ENCODE results near the gene BRD4.
A peak's percentile ranks its signal among the peaks of the same experiment; 100 is the strongest.

Gene BRD4

DNA sequence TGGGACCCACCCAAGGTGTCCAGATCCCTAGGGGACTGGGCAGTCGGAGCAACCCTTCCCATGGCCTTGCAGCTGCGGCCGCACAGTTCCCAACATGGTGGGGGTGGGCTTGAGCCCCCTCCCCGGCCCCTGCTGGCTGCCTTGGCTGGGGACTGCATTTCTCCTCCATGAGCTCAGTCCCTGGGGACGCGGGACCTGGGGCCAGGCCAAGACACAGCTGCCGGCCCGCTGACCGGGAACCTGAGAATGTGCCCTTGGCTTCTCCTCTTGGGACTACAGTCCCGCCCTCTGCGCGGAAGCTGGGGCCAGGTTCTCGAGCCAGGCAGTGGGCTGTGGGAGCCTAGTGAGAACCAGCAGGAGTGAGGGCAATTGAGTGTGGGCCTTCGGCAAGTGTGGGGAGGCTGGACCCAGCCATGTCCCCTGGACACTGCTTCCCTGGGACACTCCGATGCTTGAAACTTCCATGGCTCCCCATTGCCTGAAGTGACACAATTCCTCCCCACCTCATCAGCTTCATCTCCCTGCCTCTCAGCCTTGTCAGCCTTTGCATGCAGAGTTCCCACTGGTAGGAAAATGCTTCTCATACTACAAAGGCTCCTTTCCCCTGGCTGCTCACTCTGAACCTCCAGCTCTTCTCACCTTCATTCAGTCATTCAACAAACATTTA, 118.5 kb downstream of the BRD4 start:
- Histone ChIP-seq H3K27me3 (no peaks in the 10 kb centered on the region), H3K4me3 (no peak overlapping the region), H3K4me1 (peaks cover 0 to 74% (median 46%) of the 10 kb centered on the region in 4 donors), H3K36me3 (no peaks in the 10 kb centered on the region), H3K9me3 (no peaks in the 10 kb centered on the region), H3K27ac (peak overlapping the region; percentile 84 to 86)
- TF ChIP-seq, protein P1, sequence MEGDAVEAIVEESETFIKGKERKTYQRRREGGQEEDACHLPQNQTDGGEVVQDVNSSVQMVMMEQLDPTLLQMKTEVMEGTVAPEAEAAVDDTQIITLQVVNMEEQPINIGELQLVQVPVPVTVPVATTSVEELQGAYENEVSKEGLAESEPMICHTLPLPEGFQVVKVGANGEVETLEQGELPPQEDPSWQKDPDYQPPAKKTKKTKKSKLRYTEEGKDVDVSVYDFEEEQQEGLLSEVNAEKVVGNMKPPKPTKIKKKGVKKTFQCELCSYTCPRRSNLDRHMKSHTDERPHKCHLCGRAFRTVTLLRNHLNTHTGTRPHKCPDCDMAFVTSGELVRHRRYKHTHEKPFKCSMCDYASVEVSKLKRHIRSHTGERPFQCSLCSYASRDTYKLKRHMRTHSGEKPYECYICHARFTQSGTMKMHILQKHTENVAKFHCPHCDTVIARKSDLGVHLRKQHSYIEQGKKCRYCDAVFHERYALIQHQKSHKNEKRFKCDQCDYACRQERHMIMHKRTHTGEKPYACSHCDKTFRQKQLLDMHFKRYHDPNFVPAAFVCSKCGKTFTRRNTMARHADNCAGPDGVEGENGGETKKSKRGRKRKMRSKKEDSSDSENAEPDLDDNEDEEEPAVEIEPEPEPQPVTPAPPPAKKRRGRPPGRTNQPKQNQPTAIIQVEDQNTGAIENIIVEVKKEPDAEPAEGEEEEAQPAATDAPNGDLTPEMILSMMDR (IDR thresholded peaks at IDR 0.05), result no peak
- intact Hi-C loops (cut with DNase I; ENCODE audit: low total_unique reads), result loop anchor here (5.0 kb wide), 1 partner anchor 33 kb away; no protein-coding TSS in a partner anchor
- DNase-seq, result peak; percentile 88 to 97

DNA sequence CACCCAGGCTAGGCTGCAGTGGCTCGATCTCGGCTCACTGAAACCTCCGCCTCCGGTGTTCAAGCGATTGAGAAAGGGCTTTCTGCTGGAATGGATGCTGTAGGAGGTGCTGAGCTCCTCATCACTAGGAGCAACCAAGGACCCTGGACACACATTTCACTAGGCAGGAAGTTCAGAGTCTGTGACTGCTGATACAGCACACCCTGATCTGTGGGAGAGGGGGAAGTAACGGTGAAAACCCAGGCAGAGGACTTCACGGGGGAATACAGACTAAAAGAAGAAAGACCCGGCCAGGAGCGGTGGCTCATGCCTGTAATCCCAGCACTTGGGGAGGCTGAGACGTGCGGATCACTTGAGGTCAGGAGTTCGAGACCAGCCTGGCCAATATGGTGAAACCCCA, 119.6 kb downstream of the BRD4 start:
- H3K4me3 ChIP-seq, result no peak overlapping the region
- intact Hi-C loops (cut with DNase I; ENCODE audit: low total_unique reads), result loop anchor here (5.0 kb wide), 1 partner anchor 35 kb away; no protein-coding TSS in a partner anchor
- H3K27ac ChIP-seq, result peak overlapping the region; percentile 84 to 86
- no peaks in the 10 kb centered on the region for H3K9me3 ChIP-seq
- no peak for DNase-seq
- H3K36me3 ChIP-seq, result no peaks in the 10 kb centered on the region
- H3K4me1 ChIP-seq, result peaks cover 0 to 74% (median 46%) of the 10 kb centered on the region in 4 donors
- no peaks in the 10 kb centered on the region for H3K27me3 ChIP-seq
- TF ChIP-seq, protein P1 (IDR thresholded peaks at IDR 0.05), result no peak

DNA sequence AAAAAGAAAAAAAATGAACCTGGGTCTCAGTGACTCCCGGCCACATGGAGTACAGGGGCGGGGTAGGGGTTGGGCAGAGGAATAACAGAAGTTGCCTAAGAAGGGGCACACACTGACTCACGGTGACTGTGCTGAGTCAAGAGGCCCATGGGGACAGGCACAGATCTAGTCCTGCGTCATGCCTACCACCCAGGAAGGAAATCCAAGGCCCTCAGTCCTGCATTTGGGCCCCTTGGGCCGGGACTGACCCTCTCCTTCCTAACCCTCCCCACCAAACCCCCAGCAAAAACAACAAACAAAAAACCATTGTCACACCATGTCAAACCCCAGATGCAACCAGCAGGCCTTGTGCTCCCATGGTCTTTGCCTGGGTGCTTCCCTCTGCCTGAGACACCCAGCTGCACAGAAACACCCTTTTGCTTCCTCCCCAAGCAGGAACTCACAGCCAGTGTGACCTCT, 122.0 kb downstream of the BRD4 start:
- TF ChIP-seq, protein P1 (IDR thresholded peaks at IDR 0.05), result no peak
- Histone ChIP-seq H3K9me3 (no peaks in the 10 kb centered on the region), H3K4me3 (no peak overlapping the region), H3K27ac (peak overlapping the region; percentile 84 to 86), H3K27me3 (no peaks in the 10 kb centered on the region), H3K4me1 (peaks cover 0 to 63% (median 42%) of the 10 kb centered on the region in 4 donors), H3K36me3 (no peaks in the 10 kb centered on the region)
- intact Hi-C loops (cut with DNase I; ENCODE audit: low total_unique reads), result loop anchor here (5.0 kb wide), 1 partner anchor 37 kb away; no protein-coding TSS in a partner anchor
- peak; percentile 90 to 97 for DNase-seq

DNA sequence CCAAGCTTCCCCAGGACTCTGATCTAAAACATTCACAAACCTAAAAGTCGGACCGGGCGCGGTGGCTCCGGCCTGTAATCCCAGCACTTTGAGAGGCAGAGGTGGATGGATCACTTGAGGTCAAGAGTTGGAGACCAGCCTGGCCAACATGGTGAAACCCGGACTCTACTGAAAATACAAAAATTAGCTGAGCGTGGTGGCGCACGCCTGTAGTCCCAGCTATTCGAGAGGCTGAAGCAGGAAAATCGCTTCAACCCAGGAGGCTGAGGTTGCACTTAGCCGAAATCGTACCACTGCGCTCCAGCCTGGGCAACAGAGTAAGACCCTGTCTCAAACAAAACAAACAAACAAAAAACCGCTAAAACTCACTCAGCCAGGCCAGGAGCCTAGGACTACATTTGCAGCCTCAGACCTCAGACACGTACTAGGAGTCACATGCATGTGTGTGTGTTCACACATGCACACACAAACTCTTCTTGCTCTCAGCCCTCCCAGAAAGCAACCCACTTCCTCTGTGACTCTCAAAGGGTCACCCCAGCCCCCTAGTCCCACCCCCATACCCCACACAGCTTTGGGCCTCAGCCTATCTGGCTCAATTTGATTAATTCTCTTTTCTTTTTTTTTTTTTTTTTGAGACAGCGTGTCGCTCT, 130.8 kb downstream of the BRD4 start:
- Histone ChIP-seq H3K27me3 (no peaks in the 10 kb centered on the region), H3K4me1 (peaks cover 0 to 38% (median 34%) of the 10 kb centered on the region in 4 donors), H3K36me3 (peaks cover 0 to 8% (median 6%) of the 10 kb centered on the region in 3 donors), H3K9me3 (no peaks in the 10 kb centered on the region), H3K4me3 (peak overlapping the region; percentile 78 to 96), H3K27ac (peak overlapping the region; percentile 98 to 99)
- no peak for DNase-seq
- TF ChIP-seq, protein P1 (IDR thresholded peaks at IDR 0.05), result no peak
- intact Hi-C loops (cut with DNase I; ENCODE audit: low total_unique reads), result no loop called here

DNA sequence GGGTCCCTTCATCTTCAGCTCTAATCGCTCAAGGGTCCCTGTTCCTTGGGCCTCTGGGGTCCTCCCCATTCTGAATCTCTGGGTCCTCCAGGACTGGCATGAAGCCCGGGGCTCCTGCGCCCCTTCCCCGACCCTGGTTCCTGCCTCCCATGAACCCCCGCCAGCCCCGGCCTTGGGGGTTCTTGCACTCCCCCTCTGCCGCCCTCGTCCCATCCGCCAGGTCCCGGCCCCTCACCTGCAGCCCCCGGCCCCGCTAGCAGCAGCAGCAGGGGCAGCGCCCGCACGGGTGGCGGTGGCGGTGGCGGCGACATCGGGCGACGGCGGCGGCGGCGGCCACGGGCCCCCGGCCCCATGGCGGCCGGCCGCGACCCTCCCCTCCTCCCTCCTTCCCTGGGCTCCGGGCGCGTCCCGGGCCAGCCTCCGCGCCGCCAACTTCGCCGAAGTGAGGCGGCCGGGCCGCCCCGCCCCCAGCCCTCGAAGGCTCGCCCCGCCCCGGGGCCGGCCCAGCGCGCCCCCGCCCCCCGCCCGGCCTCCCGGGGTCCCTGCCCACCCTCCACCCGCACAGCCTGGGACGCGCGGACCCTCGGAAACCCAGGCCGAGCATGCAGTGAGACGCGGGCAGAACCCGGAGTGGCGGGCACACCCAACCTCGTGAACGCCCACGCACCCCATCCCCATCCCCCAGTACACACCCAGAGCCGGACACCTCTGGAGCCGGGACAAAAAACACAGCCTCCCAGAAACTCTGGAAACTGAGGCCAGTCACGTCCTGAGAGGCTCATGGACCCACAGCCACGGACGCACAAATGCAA, 131.6 kb downstream of the BRD4 start, which contains the start of gene NOTCH3:
NOTCH3 (minus strand) TSS at position 443 of the 812 bp plus-strand sequence; CDS start at position 353, 90 bp downstream.
- Histone ChIP-seq H3K27me3 (no peaks in the 10 kb centered on the region), H3K36me3 (peaks cover 0 to 12% (median 9%) of the 10 kb centered on the region in 3 donors), H3K27ac (peak within 1 kb of the TSS; percentile 98 to 99), H3K9me3 (no peaks in the 10 kb centered on the region), H3K4me3 (peak within 1 kb of the TSS; percentile 78 to 96), H3K4me1 (peaks cover 0 to 46% (median 40%) of the 10 kb centered on the region in 4 donors)
- no peak for DNase-seq
- TF ChIP-seq, protein P1 (IDR thresholded peaks at IDR 0.05), result no peak
- intact Hi-C loops (cut with DNase I; ENCODE audit: low total_unique reads), result no loop called here
